Duodenal mucosa (tissue), 2 donors: ENCODE measurements around the gene BMP4.
A peak's percentile ranks its signal among the peaks of the same experiment; 100 is the strongest.

Experiments used
- H3K27ac ChIP-seq: one replicate; pipeline ENCODE4 v1.7.0; 2013; ENCODE audit warnings: low read depth, low read length
- H3K27me3 ChIP-seq, 2 donors: one replicate each; pipeline ENCODE4 v1.7.0; 2013; ENCODE audit warnings: low read length in 2 of 2, control low read depth in 1 of 2; ENCODE audit not compliant: insufficient read depth in 2 of 2, control insufficient read depth in 1 of 2
- H3K36me3 ChIP-seq, 2 donors: one replicate each; pipeline ENCODE4 v1.7.0; 2013; ENCODE audit warnings: low read length in 2 of 2, control low read depth in 1 of 2; ENCODE audit not compliant: insufficient read depth in 2 of 2, control insufficient read depth in 1 of 2
- H3K4me1 ChIP-seq, 2 donors: one replicate each; pipeline ENCODE4 v1.7.0; 2013; ENCODE audit warnings: low read length in 2 of 2, control low read depth in 1 of 2; ENCODE audit not compliant: insufficient read depth in 2 of 2, control insufficient read depth in 1 of 2
- H3K4me3 ChIP-seq, 2 donors: one replicate each; pipeline ENCODE4 v1.7.0; 2013; ENCODE audit warnings: low read length in 2 of 2, low read depth in 1 of 2
- H3K9ac ChIP-seq, 2 donors: one replicate each; pipeline ENCODE4 v1.7.0; 2013; ENCODE audit warnings: low read length in 2 of 2, low read depth in 1 of 2
- H3K9me3 ChIP-seq, 2 donors: one replicate each; pipeline ENCODE4 v1.7.0; 2013; ENCODE audit warnings: low read length in 2 of 2, control low read depth in 1 of 2; ENCODE audit not compliant: control insufficient read depth in 1 of 2

BMP4 gene

GRCh38 chr14:53967606-53968005 lies 11.0 kb upstream of the BMP4 start:
- H3K36me3 ChIP-seq = no peaks in the 10 kb centered on the region
- no peak overlapping the region for H3K4me3 ChIP-seq
- H3K4me1 ChIP-seq = peaks cover 10 to 22% of the 10 kb centered on the region in 2 donors
- no peak overlapping the region for H3K9ac ChIP-seq
- peaks cover 0 to 7% of the 10 kb centered on the region in 2 donors for H3K27me3 ChIP-seq
- no peaks in the 10 kb centered on the region for H3K9me3 ChIP-seq
- H3K27ac ChIP-seq = no peak overlapping the region

- no peak overlapping the region for H3K9ac ChIP-seq
- H3K4me3 ChIP-seq = no peak overlapping the region
- peaks cover 0 to 8% of the 10 kb centered on the region in 2 donors for H3K27me3 ChIP-seq
- H3K36me3 ChIP-seq = no peaks in the 10 kb centered on the region
- no peaks in the 10 kb centered on the region for H3K9me3 ChIP-seq
- H3K27ac ChIP-seq = no peak overlapping the region
- peaks cover 10 to 14% of the 10 kb centered on the region in 2 donors for H3K4me1 ChIP-seq
Measured at GRCh38 chr14:53964249-53964648, 7.6 kb upstream of the BMP4 start.

- Histone ChIP-seq H3K36me3 (no peaks in the 10 kb centered on the region), H3K27me3 (peaks cover 0 to 8% of the 10 kb centered on the region in 2 donors), H3K4me1 (peaks cover 10 to 14% of the 10 kb centered on the region in 2 donors), H3K4me3 (peak overlapping the region; percentile 64 to 68), H3K9me3 (no peaks in the 10 kb centered on the region), H3K9ac (peak overlapping the region; percentile 30 to 59), H3K27ac (no peak overlapping the region)
Measured at GRCh38 chr14:53963320-53964227, 6.9 kb upstream of the BMP4 start.

- H3K4me3 ChIP-seq = peak overlapping the region; percentile 64 to 68
- H3K36me3 ChIP-seq = no peaks in the 10 kb centered on the region
- H3K9ac ChIP-seq = peak overlapping the region; percentile 30 to 59
- peaks cover 10 to 14% of the 10 kb centered on the region in 2 donors for H3K4me1 ChIP-seq
- H3K27me3 ChIP-seq = peaks cover 0 to 8% of the 10 kb centered on the region in 2 donors
- no peak overlapping the region for H3K27ac ChIP-seq
- no peaks in the 10 kb centered on the region for H3K9me3 ChIP-seq
Measured at GRCh38 chr14:53962953-53963319, 6.3 kb upstream of the BMP4 start.

GRCh38 chr14:53958628-53959027 lies 2.0 kb upstream of the BMP4 start:
- Histone ChIP-seq H3K4me3 (no peak overlapping the region), H3K27me3 (peaks cover 16 to 19% of the 10 kb centered on the region in 2 donors)

GRCh38 chr14:53957739-53958138 lies 1.1 kb upstream of the BMP4 start:
- H3K27me3 ChIP-seq = peaks cover 10 to 21% of the 10 kb centered on the region in 2 donors
- no peak overlapping the region for H3K9ac ChIP-seq
- H3K36me3 ChIP-seq = no peaks in the 10 kb centered on the region
- peaks cover 13 to 16% of the 10 kb centered on the region in 2 donors for H3K4me1 ChIP-seq
- no peak overlapping the region for H3K27ac ChIP-seq
- H3K4me3 ChIP-seq = no peak overlapping the region
- H3K9me3 ChIP-seq = no peaks in the 10 kb centered on the region

More at GRCh38 chr14:53958628-53959027, 2.0 kb upstream of the BMP4 start:
- Histone ChIP-seq H3K9ac (no peak overlapping the region), H3K4me1 (peaks cover 22 to 23% of the 10 kb centered on the region in 2 donors), H3K27ac (no peak overlapping the region), H3K9me3 (no peaks in the 10 kb centered on the region), H3K36me3 (no peaks in the 10 kb centered on the region)

GRCh38 chr14:53955671-53956426 lies 776 bp downstream of the BMP4 start:
- peak overlapping the region; percentile 71 for H3K27ac ChIP-seq
- peaks cover 12 to 16% of the 10 kb centered on the region in 2 donors for H3K4me1 ChIP-seq
- no peaks in the 10 kb centered on the region for H3K9me3 ChIP-seq
- H3K4me3 ChIP-seq = peak overlapping the region; percentile 76 to 80
- peaks cover 8 to 25% of the 10 kb centered on the region in 2 donors for H3K27me3 ChIP-seq
- H3K36me3 ChIP-seq = no peaks in the 10 kb centered on the region
- peak overlapping the region; percentile 70 to 73 for H3K9ac ChIP-seq

GRCh38 chr14:53955229-53955556 lies 1.4 kb downstream of the BMP4 start:
- peaks cover 8 to 25% of the 10 kb centered on the region in 2 donors for H3K27me3 ChIP-seq
- H3K9me3 ChIP-seq = no peaks in the 10 kb centered on the region
- H3K4me3 ChIP-seq = peak overlapping the region; percentile 76 to 80
- H3K27ac ChIP-seq = peak overlapping the region; percentile 74
- peaks cover 12 to 16% of the 10 kb centered on the region in 2 donors for H3K4me1 ChIP-seq
- H3K9ac ChIP-seq = peak overlapping the region; percentile 70 to 73
- H3K36me3 ChIP-seq = peaks cover 0 to 6% of the 10 kb centered on the region in 2 donors

- Histone ChIP-seq H3K9me3 (no peaks in the 10 kb centered on the region), H3K27ac (peak overlapping the region; percentile 74), H3K27me3 (peaks cover 8 to 25% of the 10 kb centered on the region in 2 donors), H3K36me3 (peaks cover 2 to 11% of the 10 kb centered on the region in 2 donors), H3K4me1 (peaks cover 12 to 16% of the 10 kb centered on the region in 2 donors), H3K4me3 (peak overlapping the region; percentile 76 to 80), H3K9ac (peak overlapping the region; percentile 70 to 73)
Measured at GRCh38 chr14:53954551-53955228, 1.9 kb downstream of the BMP4 start.
